Limb (tissue), 2 donors: ENCODE results near the gene RAB3GAP2.
"Not testable (repeated sequence)": the region's sequence is repeated elsewhere in the genome, so short reads cannot be mapped to it uniquely, and the experiment has no call there.

Experiments used
- DNase-seq, 2 donors: peaks; one replicate each; pipeline ENCODE4 v3.0.0-alpha.2; 2016; ENCODE audit errors: extremely low spot score in 2 of 2

The RAB3GAP2 gene, protein sequence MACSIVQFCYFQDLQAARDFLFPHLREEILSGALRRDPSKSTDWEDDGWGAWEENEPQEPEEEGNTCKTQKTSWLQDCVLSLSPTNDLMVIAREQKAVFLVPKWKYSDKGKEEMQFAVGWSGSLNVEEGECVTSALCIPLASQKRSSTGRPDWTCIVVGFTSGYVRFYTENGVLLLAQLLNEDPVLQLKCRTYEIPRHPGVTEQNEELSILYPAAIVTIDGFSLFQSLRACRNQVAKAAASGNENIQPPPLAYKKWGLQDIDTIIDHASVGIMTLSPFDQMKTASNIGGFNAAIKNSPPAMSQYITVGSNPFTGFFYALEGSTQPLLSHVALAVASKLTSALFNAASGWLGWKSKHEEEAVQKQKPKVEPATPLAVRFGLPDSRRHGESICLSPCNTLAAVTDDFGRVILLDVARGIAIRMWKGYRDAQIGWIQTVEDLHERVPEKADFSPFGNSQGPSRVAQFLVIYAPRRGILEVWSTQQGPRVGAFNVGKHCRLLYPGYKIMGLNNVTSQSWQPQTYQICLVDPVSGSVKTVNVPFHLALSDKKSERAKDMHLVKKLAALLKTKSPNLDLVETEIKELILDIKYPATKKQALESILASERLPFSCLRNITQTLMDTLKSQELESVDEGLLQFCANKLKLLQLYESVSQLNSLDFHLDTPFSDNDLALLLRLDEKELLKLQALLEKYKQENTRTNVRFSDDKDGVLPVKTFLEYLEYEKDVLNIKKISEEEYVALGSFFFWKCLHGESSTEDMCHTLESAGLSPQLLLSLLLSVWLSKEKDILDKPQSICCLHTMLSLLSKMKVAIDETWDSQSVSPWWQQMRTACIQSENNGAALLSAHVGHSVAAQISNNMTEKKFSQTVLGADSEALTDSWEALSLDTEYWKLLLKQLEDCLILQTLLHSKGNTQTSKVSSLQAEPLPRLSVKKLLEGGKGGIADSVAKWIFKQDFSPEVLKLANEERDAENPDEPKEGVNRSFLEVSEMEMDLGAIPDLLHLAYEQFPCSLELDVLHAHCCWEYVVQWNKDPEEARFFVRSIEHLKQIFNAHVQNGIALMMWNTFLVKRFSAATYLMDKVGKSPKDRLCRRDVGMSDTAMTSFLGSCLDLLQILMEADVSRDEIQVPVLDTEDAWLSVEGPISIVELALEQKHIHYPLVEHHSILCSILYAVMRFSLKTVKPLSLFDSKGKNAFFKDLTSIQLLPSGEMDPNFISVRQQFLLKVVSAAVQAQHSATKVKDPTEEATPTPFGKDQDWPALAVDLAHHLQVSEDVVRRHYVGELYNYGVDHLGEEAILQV (N-terminal part only)

GRCh38 chr1:220272047-220272840 is at the start of gene RAB3GAP2:
TSS of gene RAB3GAP2 (minus strand) at chr1:220272453. CDS start at chr1:220272337, 116 bp downstream.
- DNase-seq, result peak; percentile 96 to 97

- DNase-seq, result no peak
Measured at GRCh38 chr1:220321758-220322157, 49.5 kb upstream of the RAB3GAP2 start.

GRCh38 chr1:220320709-220321108 is 48.5 kb upstream of the RAB3GAP2 start:
- no peak for DNase-seq

GRCh38 chr1:220318673-220319072 is 46.4 kb upstream of the RAB3GAP2 start:
- DNase-seq, result no peak

DNA sequence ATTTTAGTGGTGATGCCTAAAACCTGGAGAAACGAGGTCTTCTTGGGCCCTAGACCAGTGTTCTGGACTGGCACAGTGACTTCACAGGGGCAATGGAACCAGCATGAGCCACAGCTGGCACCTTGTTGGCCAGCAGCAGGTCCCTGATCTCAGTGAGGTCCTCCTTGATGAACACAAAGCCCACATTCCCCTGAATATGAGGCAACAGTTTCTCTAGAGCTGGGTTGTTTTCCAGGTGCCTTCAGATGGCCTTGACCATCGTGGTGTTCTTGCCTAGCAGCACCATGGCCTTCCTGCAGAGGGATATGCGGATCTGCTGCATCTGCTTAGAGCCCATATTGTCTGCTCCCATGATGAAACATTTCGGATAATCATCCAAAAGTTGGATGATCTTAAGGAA is 44.9 kb upstream of the RAB3GAP2 start:
- DNase-seq, result no peak

GRCh38 chr1:220316305-220316704 is 44.1 kb upstream of the RAB3GAP2 start:
- DNase-seq, result no peak

- DNase-seq, result no peak
Measured at GRCh38 chr1:220315070-220315839, 43.0 kb upstream of the RAB3GAP2 start.

DNA sequence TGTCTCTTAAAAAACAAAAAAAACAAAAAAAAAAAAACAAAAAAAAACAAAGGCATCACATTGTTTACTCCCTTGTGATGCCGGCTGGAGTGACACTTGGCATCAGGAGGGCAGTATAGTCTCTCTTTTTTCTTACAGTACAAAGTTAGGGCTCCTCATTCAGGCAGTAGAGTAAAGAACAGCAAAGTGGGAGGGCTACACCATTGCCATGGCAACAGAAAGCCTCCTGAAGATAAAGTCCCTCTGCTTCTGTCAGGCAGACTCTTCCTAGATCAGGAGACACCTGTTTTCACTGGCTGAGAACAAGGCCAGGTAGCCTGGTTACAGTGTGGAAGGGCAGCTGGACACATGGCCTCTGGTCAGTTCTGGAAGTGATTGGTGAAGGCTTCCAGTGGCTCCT is 41.3 kb upstream of the RAB3GAP2 start:
- DNase-seq, result no peak

GRCh38 chr1:220310147-220310546 is 37.9 kb upstream of the RAB3GAP2 start:
- not testable (repeated sequence) for DNase-seq

GRCh38 chr1:220307607-220308006 is 35.4 kb upstream of the RAB3GAP2 start:
- DNase-seq, result no peak

DNA sequence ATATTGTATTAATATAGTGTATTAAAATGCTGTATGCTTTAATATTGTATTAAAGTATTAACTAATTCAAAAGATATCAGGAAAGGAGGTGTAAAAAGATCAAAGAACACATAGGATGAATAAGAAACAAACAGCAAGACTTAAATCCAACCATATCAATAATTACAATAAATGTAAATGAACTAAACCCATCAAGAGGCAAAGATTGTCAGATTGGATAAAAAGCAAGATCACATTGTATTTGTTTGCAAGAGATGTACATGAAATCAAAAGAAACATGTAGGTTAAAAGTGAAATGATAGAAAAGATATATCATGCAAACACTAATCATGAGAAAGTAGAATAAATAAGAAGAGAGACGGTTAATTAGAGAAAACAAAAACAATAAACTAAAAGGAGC is 34.1 kb upstream of the RAB3GAP2 start:
- no peak for DNase-seq

DNA sequence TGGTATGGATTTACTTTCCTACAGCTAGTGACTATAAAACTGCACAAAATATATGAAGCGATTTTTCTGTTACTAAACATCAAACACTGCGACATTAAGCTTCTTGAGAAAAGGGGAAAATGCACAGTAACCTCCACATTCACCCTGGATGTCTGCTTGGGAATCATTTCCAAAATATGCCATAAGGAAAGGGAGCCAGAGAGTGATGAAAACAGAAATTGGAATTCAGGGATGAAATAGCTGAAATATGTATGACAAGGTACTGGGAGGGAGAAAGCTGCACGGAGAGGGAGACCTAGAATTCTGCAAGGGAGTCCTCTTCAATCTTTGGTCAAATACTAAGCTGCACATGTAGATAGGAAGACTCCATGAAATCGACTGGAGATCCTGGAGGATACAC is 31.6 kb upstream of the RAB3GAP2 start:
- no peak for DNase-seq

GRCh38 chr1:220301630-220302029 is 29.4 kb upstream of the RAB3GAP2 start:
- DNase-seq, result no peak

- peak; percentile 72 to 85 for DNase-seq
Measured at GRCh38 chr1:220300442-220301121, 28.3 kb upstream of the RAB3GAP2 start.

GRCh38 chr1:220299337-220299736 is 27.1 kb upstream of the RAB3GAP2 start:
- DNase-seq, result no peak

- no peak for DNase-seq
Measured at GRCh38 chr1:220298470-220299205, 26.4 kb upstream of the RAB3GAP2 start.

DNA sequence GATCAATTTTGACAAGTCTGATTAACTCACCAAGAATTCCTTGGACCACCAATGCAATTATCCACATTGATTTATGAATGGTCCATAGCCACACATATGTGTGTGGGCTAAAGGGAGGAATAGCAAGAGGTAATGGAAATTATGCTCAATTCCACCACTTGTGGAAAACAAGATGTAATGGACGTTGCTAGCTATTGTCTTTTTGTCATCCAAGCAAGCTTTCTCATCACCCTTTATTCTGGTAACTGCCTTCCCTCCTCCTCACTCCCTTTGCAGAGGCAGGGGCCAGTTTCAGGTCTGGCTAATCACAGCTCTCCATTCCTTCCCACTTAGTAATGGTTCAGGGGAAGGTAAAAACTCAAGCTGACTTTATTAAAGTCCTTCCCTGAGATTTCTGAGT is 24.7 kb upstream of the RAB3GAP2 start:
- DNase-seq, result no peak

GRCh38 chr1:220294846-220295301 is 22.6 kb upstream of the RAB3GAP2 start:
- DNase-seq, result no peak

DNA sequence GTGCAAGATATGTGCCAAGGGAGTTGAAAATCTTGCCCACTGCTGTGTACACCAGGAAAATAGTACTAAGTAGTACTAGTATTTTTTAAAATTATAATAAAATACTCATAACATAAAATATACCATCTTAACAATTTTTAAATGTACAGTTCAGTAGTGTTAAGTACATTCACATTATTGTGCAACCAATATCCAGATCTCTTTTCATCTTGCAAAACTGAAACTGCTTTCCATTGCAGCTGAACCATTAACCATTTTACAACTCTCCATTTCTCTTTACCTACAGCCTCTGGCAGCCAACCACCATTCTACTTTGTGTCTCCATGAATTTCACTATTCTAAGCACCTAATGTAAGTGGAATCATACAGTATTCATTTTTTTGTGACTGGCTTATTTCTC is 19.3 kb upstream of the RAB3GAP2 start:
- DNase-seq, result no peak
